GM19193 (cell line): Measurements from ENCODE around the gene RAB11FIP3.
A peak's percentile ranks its signal among the peaks of the same experiment; 100 is the strongest.

Experiments
- POLR2A ChIP-seq: IDR thresholded peaks from 4 replicates; pipeline ENCODE4 v1.6.1; 2011; ENCODE audit not compliant: insufficient read depth, insufficient read length; ENCODE audit errors: extremely low read depth

Gene RAB11FIP3

DNA sequence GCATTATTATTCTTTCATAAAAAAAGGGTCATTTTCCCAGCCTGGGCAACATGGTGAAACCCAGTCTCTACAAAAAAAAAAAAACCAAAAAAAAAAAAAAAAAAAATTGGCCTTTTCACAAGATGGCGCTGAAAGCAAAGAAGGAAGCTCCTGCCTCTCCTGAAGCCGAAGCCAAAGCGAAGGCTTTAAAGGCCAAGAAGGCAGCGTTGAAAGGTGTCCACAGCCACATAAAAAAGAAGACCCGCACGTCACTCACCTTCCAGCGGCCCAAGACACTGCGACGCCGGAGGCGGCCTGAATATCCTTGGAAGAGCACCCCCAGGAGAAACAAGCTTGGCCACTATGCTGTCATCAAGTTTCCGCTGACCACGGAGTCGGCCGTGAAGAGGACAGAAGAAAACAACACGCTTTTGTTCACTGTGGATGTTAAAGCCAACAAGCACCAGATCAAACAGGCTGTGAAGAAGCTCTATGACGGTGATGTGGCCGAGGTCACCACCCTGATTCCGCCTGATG, 38.8 kb upstream of the RAB11FIP3 start:
- TF ChIP-seq POLR2A, result no peak

DNA sequence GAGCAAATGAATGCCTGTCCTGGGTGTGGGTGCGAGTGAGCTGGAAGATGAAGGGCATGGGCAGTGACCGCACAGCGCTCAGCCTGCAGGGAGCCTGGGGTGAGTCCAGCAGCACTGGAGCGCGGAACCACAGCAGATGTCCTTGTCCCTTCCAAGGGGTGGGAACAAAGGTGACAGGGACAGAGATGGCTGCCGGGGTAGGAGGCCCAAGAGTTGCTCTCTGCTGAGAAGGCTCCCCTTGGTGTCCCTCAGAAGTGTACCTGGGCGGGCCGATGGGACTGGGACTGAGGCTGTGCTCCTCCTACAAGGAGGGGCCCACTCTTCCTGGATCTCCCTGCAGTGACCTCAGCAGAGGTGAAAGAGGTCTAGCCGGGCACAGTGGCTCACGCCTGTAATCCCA, 36.1 kb upstream of the RAB11FIP3 start:
- TF ChIP-seq POLR2A, result no peak

DNA sequence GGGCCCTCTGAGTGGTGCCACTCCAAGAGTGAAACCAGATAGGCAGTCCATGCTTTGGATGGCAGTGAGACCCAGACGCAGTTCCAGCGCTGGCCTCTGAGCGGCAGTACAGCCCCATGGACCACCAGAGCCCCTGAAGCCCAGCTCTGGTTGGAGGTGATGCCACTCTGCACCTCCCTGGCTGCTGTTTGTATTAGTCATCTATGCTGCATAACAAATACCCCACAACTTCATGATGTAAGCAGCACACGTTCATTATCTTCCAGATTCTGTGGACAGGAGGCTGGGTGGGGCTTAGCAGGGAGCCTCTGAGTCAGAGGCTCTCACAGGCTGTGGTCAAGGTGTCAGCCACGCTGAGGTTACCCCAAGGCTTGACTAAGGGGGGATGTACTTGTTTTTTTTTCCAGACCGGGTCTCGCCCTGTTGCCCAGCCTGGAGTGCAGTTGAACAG, 33.5 kb upstream of the RAB11FIP3 start:
- TF ChIP-seq POLR2A, result no peak

DNA sequence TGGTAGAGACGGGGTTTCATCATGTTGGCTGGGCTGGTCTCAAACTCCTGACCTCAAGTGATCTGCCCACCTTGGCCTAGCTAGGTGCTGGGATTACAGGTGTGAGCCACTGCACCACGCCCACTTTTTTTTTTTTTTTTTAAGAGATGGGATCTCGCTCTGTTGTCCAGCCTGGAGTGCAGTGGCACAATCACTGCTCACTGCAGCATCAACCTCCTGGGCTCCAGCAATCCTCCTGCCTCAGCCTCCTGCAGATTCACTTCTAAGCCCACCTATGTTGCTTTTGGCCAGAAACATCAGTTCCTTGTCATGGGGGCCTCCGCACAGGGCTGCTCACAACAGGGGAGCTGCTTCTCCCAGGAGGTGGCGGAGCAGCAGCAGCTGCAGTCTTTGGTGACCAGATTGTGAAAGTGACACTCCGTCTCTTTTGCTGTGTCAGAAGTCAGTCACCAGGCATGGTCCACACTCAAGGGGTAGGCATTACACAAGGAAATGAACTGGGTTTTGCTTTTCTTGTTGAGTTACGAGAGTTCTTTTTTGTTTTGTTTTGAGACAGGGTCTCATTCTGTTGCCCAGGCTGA, 32.9 kb upstream of the RAB11FIP3 start:
- no peak for TF ChIP-seq POLR2A

DNA sequence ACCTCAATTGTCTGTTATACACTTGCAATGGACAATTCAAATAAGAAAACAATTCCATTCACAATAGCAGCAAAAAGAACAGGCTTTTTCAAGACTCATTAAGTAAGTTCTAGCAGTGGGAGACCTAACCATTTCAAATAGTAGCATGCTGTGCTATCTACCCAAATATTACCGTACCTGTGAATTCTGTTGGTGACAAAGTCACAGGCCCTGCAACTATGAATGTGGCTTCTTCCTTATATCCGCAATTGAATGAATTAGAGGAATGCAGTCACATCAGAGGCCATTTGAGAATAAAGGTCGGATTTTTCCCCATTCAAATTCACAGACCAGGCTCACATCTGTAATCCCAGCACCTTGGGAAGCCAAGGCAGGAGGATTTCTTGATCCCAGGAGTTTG, 29.2 kb upstream of the RAB11FIP3 start:
- TF ChIP-seq POLR2A, result no peak

DNA sequence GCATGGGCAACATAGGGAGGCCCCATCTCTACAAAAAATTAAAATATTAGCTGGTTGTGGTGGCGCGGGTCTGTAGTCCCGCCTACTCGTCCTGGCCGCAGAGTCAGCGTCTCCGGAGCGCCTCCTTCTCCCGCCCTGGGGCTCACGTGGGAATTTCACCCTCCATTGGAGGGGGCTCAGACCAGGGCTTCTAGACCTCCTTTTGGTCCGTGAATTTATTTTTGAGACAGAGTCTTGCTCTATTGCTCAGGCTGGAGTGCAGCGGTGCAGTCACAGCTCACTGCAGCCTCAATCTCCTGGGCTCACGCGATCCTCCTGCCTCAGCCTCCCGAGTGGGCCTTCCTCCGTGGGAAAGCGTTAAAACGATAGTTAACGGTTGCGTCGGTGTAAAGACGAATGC, 28.8 kb upstream of the RAB11FIP3 start:
- no peak for TF ChIP-seq POLR2A

DNA sequence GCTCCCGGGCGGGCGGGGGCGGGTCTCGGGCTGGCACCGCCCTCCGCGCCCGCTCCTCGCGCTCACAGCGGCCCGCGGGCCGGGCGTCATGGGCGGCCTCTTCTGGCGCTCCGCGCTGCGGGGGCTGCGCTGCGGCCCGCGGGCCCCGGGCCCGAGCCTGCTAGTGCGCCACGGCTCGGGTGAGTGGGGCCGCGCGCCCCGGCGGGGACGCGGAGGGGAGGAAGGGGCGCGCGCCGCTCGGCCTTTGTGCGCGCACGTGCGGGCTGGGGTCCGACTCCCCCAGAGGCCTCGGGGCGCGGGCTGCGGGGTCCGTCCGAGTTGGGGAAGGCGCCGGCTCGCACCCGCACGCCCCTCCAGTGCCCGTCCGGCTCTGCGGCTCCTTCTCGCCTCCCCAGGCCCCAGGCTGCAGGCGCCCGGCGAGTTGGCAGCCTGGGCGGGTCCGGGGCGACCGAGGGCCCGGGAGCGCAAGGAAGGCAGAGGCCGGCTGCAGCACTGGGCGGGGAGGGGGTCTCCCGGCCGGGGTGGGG, 28.3 kb upstream of the RAB11FIP3 start, which contains the start of gene NME4:
NME4 (plus strand) TSS at position 65 of the 527 bp plus-strand sequence; CDS start at position 89, 24 bp downstream.
- peak; percentile 44 for TF ChIP-seq POLR2A

DNA sequence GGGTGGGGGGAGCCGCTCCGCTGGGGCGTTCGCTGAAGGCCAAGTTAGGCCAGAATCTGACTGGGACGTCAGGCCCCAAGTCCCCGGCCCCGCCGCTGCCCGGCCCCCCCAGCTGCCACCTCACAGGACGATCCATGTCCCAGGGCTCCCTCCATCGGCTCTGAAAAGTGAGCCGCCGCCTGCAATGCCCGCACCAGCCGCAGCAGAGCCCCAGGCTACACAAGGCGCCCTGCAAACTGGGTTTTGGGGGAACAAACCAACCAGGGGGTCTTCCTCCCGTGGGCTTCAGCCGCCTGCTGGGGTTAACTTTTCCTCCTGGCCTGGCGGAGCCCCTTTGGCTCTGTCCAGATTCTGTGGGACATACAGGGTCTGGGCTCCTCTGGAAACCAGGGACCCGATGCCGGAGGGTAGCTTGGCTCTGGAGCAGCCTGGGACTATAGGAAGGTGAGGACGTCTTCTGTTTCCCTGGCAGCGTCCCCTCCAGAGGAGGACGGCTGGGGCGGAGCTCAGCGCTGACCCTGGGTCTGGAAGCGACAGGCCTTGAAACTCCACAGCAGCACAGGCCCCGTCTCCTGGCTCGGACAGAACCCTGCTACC, 27.6 kb upstream of the RAB11FIP3 start:
- no peak for TF ChIP-seq POLR2A

DNA sequence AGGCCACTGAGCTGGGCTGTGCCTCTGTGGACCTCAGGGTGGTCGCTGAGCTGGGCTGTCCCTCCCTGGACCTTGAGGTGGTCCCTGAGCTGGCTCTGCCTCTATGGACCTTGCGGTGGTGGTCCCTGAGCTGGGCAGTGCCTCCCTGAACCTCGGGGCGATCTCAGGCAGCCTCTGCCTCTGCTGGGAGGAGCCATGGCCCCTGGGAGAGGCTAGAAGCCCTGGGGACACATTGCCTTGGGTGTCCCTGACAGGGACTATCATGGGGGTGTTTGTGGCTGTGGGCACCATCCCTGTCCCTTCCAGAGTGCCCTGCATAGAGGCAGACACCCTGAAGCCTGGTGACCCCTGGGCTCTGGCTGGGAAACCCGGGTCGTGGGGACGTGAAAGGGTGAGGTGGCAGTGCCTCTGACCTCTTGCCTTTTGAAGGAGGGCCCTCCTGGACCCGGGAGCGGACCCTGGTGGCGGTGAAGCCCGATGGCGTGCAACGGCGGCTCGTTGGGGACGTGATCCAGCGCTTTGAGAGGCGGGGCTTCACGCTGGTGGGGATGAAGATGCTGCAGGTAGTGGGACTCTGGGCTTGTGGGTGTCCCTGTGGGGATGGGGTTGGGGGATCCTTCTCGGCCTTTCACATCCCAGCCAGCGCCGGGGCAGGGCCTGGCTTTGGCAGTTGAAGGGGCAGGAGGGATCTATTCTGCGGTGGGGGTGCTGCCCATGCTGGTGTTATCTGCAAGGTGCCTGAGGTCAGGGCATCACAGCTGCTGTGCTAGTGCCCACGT, 26.7 kb upstream of the RAB11FIP3 start:
- TF ChIP-seq POLR2A, result no peak

DNA sequence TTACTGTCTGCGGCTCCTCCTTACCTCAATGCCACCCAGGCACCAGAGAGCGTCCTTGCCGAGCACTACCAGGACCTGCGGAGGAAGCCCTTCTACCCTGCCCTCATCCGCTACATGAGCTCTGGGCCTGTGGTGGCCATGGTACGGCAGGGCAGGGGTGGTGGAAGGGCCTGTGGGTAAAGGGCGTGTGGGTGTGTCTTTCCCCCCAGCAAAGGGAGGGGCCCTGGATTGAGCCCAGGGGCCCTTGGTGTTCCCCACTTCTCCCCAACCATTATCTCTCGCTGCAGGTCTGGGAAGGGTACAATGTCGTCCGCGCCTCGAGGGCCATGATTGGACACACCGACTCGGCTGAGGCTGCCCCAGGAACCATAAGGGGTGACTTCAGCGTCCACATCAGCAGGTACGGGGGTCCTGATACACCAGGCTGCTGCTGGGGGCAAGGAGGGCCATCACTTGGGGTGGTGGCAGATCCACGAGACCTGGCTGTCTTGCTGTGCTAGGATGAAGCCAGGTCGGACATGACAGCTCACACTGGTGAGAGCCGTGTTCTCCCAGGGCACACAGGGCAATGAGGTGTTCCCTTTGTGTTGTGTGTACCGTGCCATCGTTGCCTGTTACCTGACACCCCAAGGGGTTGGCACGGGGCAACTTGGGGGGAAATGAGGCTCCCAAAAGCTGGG, 26.0 kb upstream of the RAB11FIP3 start:
- no peak for TF ChIP-seq POLR2A

DNA sequence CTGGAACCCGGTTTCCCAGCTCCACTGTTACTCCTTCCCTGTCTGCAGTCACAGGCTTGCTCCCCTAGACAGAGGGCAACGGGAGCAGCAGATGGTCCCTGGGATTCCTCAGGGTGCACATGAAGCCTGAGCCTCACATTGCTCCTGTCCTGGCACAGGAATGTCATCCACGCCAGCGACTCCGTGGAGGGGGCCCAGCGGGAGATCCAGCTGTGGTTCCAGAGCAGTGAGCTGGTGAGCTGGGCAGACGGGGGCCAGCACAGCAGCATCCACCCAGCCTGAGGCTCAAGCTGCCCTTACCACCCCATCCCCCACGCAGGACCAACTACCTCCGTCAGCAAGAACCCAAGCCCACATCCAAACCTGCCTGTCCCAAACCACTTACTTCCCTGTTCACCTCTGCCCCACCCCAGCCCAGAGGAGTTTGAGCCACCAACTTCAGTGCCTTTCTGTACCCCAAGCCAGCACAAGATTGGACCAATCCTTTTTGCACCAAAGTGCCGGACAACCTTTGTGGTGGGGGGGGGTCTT, 25.3 kb upstream of the RAB11FIP3 start:
- TF ChIP-seq POLR2A, result no peak

DNA sequence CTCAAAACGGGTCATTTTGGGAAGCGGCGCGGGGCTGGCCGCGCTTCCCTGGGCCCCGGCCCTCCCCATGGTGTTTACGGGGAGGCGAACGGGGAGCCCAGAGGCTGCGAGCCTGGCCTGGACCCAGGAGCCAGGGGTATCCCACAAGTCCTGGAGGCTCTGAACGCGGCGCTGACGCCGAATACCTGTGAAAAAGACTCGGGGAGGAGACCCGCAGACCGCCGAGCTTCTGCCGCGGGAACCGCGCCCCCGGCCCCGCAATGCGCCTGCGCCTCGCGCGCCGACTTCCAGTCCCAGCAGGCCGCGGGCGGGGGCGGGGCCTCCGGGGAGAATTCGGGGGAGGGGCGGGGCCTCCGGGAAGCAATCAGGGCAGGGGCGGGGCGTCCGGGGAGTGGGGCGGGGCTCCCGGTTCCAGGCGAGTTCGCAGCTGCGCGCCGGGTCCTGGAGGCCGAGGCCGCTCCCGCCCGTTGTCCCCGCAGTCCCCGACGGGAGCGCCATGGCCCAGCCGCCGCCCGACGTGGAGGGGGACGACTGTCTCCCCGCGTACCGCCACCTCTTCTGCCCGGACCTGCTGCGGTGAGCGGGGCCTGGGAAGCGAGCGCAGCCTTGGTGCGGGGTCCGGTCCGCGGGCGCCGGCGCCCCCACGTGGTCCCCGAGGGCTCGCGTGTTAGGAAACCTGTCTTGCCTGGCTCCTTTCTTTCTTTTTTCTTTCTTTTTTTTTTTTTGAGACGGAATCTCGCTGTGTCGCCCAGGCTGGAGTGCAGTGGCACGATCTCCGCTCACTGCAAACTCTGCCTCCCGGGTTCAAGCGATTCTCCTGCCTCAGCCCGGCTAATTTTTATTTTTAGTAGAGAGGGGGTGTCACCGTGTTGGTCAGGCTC, 23.7 kb upstream of the RAB11FIP3 start, which contains the start of gene DECR2:
DECR2 (plus strand) TSS at position 418 of the 881 bp plus-strand sequence; CDS start at position 497, 79 bp downstream.
- peak; percentile 72 for TF ChIP-seq POLR2A

DNA sequence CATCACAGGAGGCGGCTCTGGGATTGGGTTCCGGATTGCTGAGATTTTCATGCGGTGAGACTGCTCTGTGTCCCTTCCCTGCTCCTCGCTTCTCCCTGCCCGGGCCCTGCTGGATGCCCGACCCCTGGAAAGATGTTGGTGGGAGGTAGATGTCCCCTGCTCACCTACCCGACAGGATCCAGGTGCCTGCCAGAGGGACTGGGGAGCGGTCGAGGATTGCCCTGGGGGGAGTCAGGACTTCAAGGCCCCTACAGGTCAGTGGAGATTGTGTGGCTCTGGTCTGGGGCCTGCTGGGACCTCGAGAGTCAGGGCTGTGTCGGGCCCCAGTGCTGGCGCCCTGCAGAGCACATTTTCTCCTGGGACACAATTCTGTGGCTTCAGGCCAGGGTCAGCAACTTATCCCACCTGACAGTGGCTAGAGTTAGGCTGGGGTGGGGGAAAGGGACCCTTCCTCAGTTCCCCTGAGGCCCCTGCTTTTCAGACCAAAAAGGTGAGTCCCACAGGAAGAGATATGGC, 20.4 kb upstream of the RAB11FIP3 start:
- TF ChIP-seq POLR2A, result no peak
